Measurements from ENCODE around the gene ONECUT3.

DNA sequence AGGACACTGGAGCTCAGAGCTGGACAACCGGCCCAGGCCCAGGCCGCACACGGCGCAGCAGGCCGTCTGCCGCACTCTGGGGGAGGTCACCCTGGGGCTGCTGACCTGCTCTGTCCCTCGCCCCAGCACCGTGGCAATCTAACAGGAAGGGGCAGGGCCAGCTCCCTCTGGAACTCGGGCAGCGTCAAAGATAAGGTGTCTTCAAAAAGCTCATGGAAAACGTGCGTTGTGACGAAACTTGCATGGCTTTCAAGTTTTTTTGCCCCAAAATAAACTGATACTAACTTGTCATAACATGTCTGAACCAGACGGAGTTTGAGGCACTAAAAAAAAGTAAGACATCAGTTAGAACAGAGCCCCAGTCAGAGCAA, 70.9 kb downstream of the ONECUT3 start:
- TF ChIP-seq POLR2A (IDR thresholded peaks at IDR 0.05), result no peak
- TF ChIP-seq, protein P1, sequence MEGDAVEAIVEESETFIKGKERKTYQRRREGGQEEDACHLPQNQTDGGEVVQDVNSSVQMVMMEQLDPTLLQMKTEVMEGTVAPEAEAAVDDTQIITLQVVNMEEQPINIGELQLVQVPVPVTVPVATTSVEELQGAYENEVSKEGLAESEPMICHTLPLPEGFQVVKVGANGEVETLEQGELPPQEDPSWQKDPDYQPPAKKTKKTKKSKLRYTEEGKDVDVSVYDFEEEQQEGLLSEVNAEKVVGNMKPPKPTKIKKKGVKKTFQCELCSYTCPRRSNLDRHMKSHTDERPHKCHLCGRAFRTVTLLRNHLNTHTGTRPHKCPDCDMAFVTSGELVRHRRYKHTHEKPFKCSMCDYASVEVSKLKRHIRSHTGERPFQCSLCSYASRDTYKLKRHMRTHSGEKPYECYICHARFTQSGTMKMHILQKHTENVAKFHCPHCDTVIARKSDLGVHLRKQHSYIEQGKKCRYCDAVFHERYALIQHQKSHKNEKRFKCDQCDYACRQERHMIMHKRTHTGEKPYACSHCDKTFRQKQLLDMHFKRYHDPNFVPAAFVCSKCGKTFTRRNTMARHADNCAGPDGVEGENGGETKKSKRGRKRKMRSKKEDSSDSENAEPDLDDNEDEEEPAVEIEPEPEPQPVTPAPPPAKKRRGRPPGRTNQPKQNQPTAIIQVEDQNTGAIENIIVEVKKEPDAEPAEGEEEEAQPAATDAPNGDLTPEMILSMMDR (IDR thresholded peaks at IDR 0.05), result no peak
